Activated CD8-positive, alpha-beta T cell treated with anti-CD3 and anti-CD28 coated beads for 36 hours (primary cell): ENCODE results near the gene KLK4. TPM values are rescaled to one million over a fixed set of nuclear protein-coding genes. Genes with fewer than 3 reads are reported as not detected.

Experiments
- ATAC-seq: fragments of 200-7000 bp; cut with Tn5 transposase; one replicate; pipeline ENCODE4 v1.10.0; 2021; ENCODE audit warnings: mild to moderate bottlenecking, moderate library complexity
- CTCF ChIA-PET: fragments of 350-600 bp; sonication (Branson Sonifier 250); formaldehyde crosslinking; loops from one replicate; lab custom pipeline; 2021; ENCODE audit warnings: antibody characterized with exemption; lab: Charles Lee
- POLR2A ChIA-PET: fragments of 350-600 bp; sonication (Branson Sonifier 250); formaldehyde crosslinking; loops from one replicate; lab custom pipeline; 2021; ENCODE audit warnings: antibody characterized with exemption; lab: Charles Lee
- DNase-seq: peaks from one replicate; pipeline ENCODE4 v3.0.0-alpha.2; 2020
- H3K27ac Mint-ChIP-seq: one replicate; pipeline ENCODE4 v1.8.0; 2021; ENCODE audit warnings: mild to moderate bottlenecking, mixed read lengths
- H3K27me3 Mint-ChIP-seq: one replicate; pipeline ENCODE4 v1.8.0; 2021; ENCODE audit warnings: mixed read lengths
- H3K36me3 Mint-ChIP-seq: one replicate; pipeline ENCODE4 v1.8.0; 2021; ENCODE audit warnings: low read depth, mixed read lengths
- H3K4me1 Mint-ChIP-seq: one replicate; pipeline ENCODE4 v1.8.0; 2021; ENCODE audit warnings: low read depth, mixed read lengths
- H3K4me3 Mint-ChIP-seq: one replicate; pipeline ENCODE4 v1.8.0; 2021; ENCODE audit warnings: mild to moderate bottlenecking, moderate library complexity, mixed read lengths
- H3K9me3 Mint-ChIP-seq: one replicate; pipeline ENCODE4 v1.8.0; 2021; ENCODE audit warnings: mixed read lengths
- intact Hi-C: fragments of 100-400 bp; cut with micrococcal nuclease; formaldehyde crosslinking; loops from one replicate; pipeline ENCODE4 v1.10.0; 2022
- total RNA-seq, 2 experiments: library from RNA; stranded (reverse); gene quantifications; one replicate each; pipeline ENCODE4 v1.2.3, GENCODE V29; 2021
- TF ChIP-seq, protein P1 (sequence below): fragments of 200-600 bp; IDR thresholded peaks from one replicate; pipeline ENCODE4 v1.8.0; 2022; ENCODE audit warnings: antibody characterized with exemption, mild to moderate bottlenecking

KLK4 gene
- total RNA-seq, 2 experiments from 2014 or later = not detected

GRCh38 chr19:50933640-50934039 lies 22.4 kb upstream of the KLK4 start:
- Mint-ChIP-seq H3K36me3 (no peaks in the 10 kb centered on the region), H3K4me1 (no peaks in the 10 kb centered on the region), H3K4me3 (no peak overlapping the region), H3K27ac (no peak overlapping the region), H3K27me3 (peaks cover 35% of the 10 kb centered on the region), H3K9me3 (no peaks in the 10 kb centered on the region)
- ChIA-PET POLR2A (no interaction called here), CTCF (interaction anchor here (1.1 to 4.4 kb wide), 2 partner anchors 11 to 161 kb away, joined by 5 to 26 read pairs; no protein-coding TSS in a partner anchor)
- TF ChIP-seq, protein P1, sequence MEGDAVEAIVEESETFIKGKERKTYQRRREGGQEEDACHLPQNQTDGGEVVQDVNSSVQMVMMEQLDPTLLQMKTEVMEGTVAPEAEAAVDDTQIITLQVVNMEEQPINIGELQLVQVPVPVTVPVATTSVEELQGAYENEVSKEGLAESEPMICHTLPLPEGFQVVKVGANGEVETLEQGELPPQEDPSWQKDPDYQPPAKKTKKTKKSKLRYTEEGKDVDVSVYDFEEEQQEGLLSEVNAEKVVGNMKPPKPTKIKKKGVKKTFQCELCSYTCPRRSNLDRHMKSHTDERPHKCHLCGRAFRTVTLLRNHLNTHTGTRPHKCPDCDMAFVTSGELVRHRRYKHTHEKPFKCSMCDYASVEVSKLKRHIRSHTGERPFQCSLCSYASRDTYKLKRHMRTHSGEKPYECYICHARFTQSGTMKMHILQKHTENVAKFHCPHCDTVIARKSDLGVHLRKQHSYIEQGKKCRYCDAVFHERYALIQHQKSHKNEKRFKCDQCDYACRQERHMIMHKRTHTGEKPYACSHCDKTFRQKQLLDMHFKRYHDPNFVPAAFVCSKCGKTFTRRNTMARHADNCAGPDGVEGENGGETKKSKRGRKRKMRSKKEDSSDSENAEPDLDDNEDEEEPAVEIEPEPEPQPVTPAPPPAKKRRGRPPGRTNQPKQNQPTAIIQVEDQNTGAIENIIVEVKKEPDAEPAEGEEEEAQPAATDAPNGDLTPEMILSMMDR = no peak
- no peak for DNase-seq
- intact Hi-C loops = no loop called here
- ATAC-seq = no peak

GRCh38 chr19:50932690-50933083 lies 21.5 kb upstream of the KLK4 start:
- CTCF ChIA-PET = interaction anchor here (1.1 to 4.4 kb wide), 2 partner anchors 10 to 162 kb away, joined by 5 to 26 read pairs; no protein-coding TSS in a partner anchor
- no peak overlapping the region for H3K27ac Mint-ChIP-seq
- POLR2A ChIA-PET = no interaction called here

GRCh38 chr19:50932018-50932689 lies 21.0 kb upstream of the KLK4 start:
- DNase-seq = no peak
- Mint-ChIP-seq H3K27ac (no peak overlapping the region), H3K36me3 (no peaks in the 10 kb centered on the region), H3K4me3 (no peak overlapping the region), H3K27me3 (peaks cover 31% of the 10 kb centered on the region), H3K9me3 (no peaks in the 10 kb centered on the region), H3K4me1 (no peaks in the 10 kb centered on the region)
- POLR2A ChIA-PET = no interaction called here
- intact Hi-C loops = no loop called here
- TF ChIP-seq, protein P1 = no peak
- CTCF ChIA-PET = no interaction called here
- no peak for ATAC-seq

More at GRCh38 chr19:50932690-50933083, 21.5 kb upstream of the KLK4 start:
- Mint-ChIP-seq H3K27me3 (peaks cover 35% of the 10 kb centered on the region), H3K4me3 (no peak overlapping the region), H3K9me3 (no peaks in the 10 kb centered on the region), H3K36me3 (no peaks in the 10 kb centered on the region), H3K4me1 (no peaks in the 10 kb centered on the region)
- DNase-seq = no peak
- intact Hi-C loops = no loop called here
- ATAC-seq = no peak
- TF ChIP-seq, protein P1 = no peak

GRCh38 chr19:50931023-50931422 lies 19.8 kb upstream of the KLK4 start:
- Mint-ChIP-seq H3K36me3 (no peaks in the 10 kb centered on the region), H3K4me1 (no peaks in the 10 kb centered on the region), H3K27me3 (peaks cover 34% of the 10 kb centered on the region), H3K27ac (no peak overlapping the region), H3K9me3 (no peaks in the 10 kb centered on the region), H3K4me3 (no peak overlapping the region)
- no peak for DNase-seq
- ChIA-PET POLR2A (interaction anchor here (0.6 kb wide), 1 partner anchor 308 kb away, joined by 3 read pairs; no protein-coding TSS in a partner anchor), CTCF (no interaction called here)
- intact Hi-C loops = no loop called here
- ATAC-seq = no peak
- TF ChIP-seq, protein P1 = no peak

GRCh38 chr19:50928831-50929230 lies 17.6 kb upstream of the KLK4 start:
- intact Hi-C loops = loop anchor here (5.0 to 10.0 kb wide), 3 partner anchors 124 to 324 kb away; no protein-coding TSS in a partner anchor
- DNase-seq (no peak), ATAC-seq (no peak)
- H3K27ac Mint-ChIP-seq = no peak overlapping the region
- no peak overlapping the region for H3K4me3 Mint-ChIP-seq
- TF ChIP-seq, protein P1 = no peak
- no peaks in the 10 kb centered on the region for H3K9me3 Mint-ChIP-seq
- ChIA-PET POLR2A (no interaction called here), CTCF (interaction anchor here (1.2 to 1.6 kb wide), 3 partner anchors 7 to 168 kb away, joined by 3 to 7 read pairs (median 5); no protein-coding TSS in a partner anchor)
- H3K36me3 Mint-ChIP-seq = no peaks in the 10 kb centered on the region
- no peaks in the 10 kb centered on the region for H3K4me1 Mint-ChIP-seq
- H3K27me3 Mint-ChIP-seq = peaks cover 32% of the 10 kb centered on the region
